SK-N-SH (cell line): ENCODE results near the gene TGOLN2. TPM values are rescaled to one million over a fixed set of nuclear protein-coding genes. Genes with fewer than 3 reads are reported as not detected.

Experiments used
- CTCF ChIA-PET: fragments of 300-600, 350-600 bp; formaldehyde crosslinking; extraction: SDS; loops from one replicate; lab custom pipeline; 2021; lab: Yijun Ruan, JAX
- POLR2A ChIA-PET: fragments of 350-600 bp; sonication (Branson Sonifier 250); formaldehyde crosslinking; extraction: SDS; loops from one replicate; lab custom pipeline; 2020; ENCODE audit warnings: antibody characterized with exemption, inconsistent platforms; lab: Yijun Ruan, JAX
- DNase-seq: peaks from one replicate; pipeline ENCODE4 v3.0.0; 2012
- H2AFZ ChIP-seq: fragments of 200-600 bp; sonication (generic); 2 replicates; pipeline ENCODE4 v1.8.1; 2016; ENCODE audit warnings: antibody characterized with exemption, mild to moderate bottlenecking, low read depth
- H3F3A ChIP-seq: fragments of 200-600 bp; sonication (generic); replicated peaks from 2 replicates; pipeline ENCODE3; 2016; ENCODE audit warnings: antibody characterized with exemption, mild to moderate bottlenecking; ENCODE audit not compliant: insufficient read depth
- H3K27ac ChIP-seq, 2 experiments: fragments of 200-500 bp in 1 of 2; fragments of 200-600 bp in 1 of 2; sonication (Bioruptor generic) in 1 of 2; sonication (generic), shearing (Covaris generic) in 1 of 2; 2 replicates each; pipeline versions ENCODE4 v1.5.1 to v1.6.1; 2014 to 2016; ENCODE audit warnings: low read depth in 2 of 2, inconsistent platforms in 1 of 2, low read length in 1 of 2, mild to moderate bottlenecking in 1 of 2, mixed read lengths in 1 of 2
- H3K27me3 ChIP-seq: fragments of 200-600 bp; sonication (generic), shearing (Covaris generic); 2 replicates; pipeline ENCODE4 v1.6.1; 2016; ENCODE audit warnings: mixed run types; ENCODE audit not compliant: insufficient read depth
- H3K36me3 ChIP-seq, 2 experiments: fragments of 200-500 bp in 1 of 2; fragments of 200-600 bp in 1 of 2; sonication (Bioruptor generic) in 1 of 2; sonication (generic) in 1 of 2; replicated peaks in 1 of 2; 2 replicates each; pipeline versions ENCODE3 to v1.5.1; 2014 to 2016; ENCODE audit warnings: low read length in 1 of 2, mild to moderate bottlenecking in 1 of 2; ENCODE audit not compliant: insufficient read depth in 2 of 2, control insufficient read depth in 1 of 2
- H3K4me1 ChIP-seq, 2 experiments: fragments of 200-500 bp in 1 of 2; fragments of 200-600 bp in 1 of 2; sonication (Bioruptor generic) in 1 of 2; sonication (generic), shearing (Covaris generic) in 1 of 2; 2 replicates each; pipeline versions ENCODE4 v1.5.1 to v1.6.1; 2014 to 2016; ENCODE audit warnings: low read depth in 1 of 2, low read length in 1 of 2, mixed run types in 1 of 2; ENCODE audit not compliant: insufficient read depth in 2 of 2, control insufficient read depth in 1 of 2
- H3K4me2 ChIP-seq: fragments of 200-600 bp; sonication (generic), shearing (Covaris generic); 2 replicates; pipeline ENCODE4 v1.6.1; 2017; ENCODE audit warnings: mixed run types
- H3K4me3 ChIP-seq, 2 experiments: fragments of 200-500 bp in 1 of 2; fragments of 200-600 bp in 1 of 2; sonication (Bioruptor generic) in 1 of 2; sonication (generic), shearing (Covaris generic) in 1 of 2; 2 replicates each; pipeline versions ENCODE4 v1.5.1 to v1.8.1; 2014 to 2016; ENCODE audit warnings: low read depth in 2 of 2, inconsistent platforms in 1 of 2, low read length in 1 of 2, mild to moderate bottlenecking in 1 of 2, mixed read lengths in 1 of 2, moderate library complexity in 1 of 2
- H3K79me2 ChIP-seq: fragments of 200-600 bp; sonication (generic); 2 replicates; pipeline ENCODE4 v1.8.1; 2017; ENCODE audit warnings: mild to moderate bottlenecking; ENCODE audit not compliant: insufficient read depth
- H3K9ac ChIP-seq: fragments of 200-600 bp; sonication (generic); 2 replicates; pipeline ENCODE4 v1.6.1; 2017; ENCODE audit warnings: mixed run types
- H3K9me2 ChIP-seq: fragments of 200-600 bp; sonication (generic); 2 replicates; pipeline ENCODE4 v1.6.1; 2017; ENCODE audit warnings: mixed run types
- H3K9me3 ChIP-seq: fragments of 200-600 bp; sonication (generic); 2 replicates; pipeline ENCODE4 v1.6.1; 2017; ENCODE audit warnings: mixed run types, mild to moderate bottlenecking, moderate library complexity
- H4K20me1 ChIP-seq: fragments of 200-600 bp; sonication (generic); 2 replicates; pipeline ENCODE4 v1.6.1; 2017; ENCODE audit warnings: mild to moderate bottlenecking, mixed run types; ENCODE audit not compliant: insufficient read depth
- ELF1 ChIP-seq: IDR thresholded peaks from 2 replicates; pipeline ENCODE4 v1.4.0; 2012
- FOXM1 ChIP-seq: IDR thresholded peaks from 2 replicates; pipeline ENCODE4 v1.4.0; 2012; ENCODE audit warnings: low read depth, mild to moderate bottlenecking
- GATA2 ChIP-seq: sonication (generic); formaldehyde crosslinking; IDR thresholded peaks from 2 replicates; pipeline ENCODE4 v1.5.0; 2020; ENCODE audit warnings: mild to moderate bottlenecking, missing genetic modification reagents
- IRF3 ChIP-seq: fragments of 150-350 bp; IDR thresholded peaks from 2 replicates; pipeline ENCODE4 v1.6.1; 2016; ENCODE audit warnings: mild to moderate bottlenecking, low read depth, low read length
- NFIC ChIP-seq: IDR thresholded peaks from 2 replicates; pipeline ENCODE4 v1.4.0; 2012; ENCODE audit warnings: borderline replicate concordance
- NRF1 ChIP-seq: IDR thresholded peaks from 2 replicates; pipeline ENCODE4 v1.6.1; 2012; ENCODE audit warnings: low read depth, mild to moderate bottlenecking, low read length
- RAD21 ChIP-seq: IDR thresholded peaks from 2 replicates; pipeline ENCODE4 v1.6.1; 2012; ENCODE audit warnings: mild to moderate bottlenecking, low read length
- RCOR1 ChIP-seq: fragments of 150-350 bp; IDR thresholded peaks from 2 replicates; pipeline ENCODE4 v1.6.1; 2017; ENCODE audit warnings: antibody characterized with exemption, low read length
- RXRA ChIP-seq: IDR thresholded peaks from 2 replicates; pipeline ENCODE4 v1.4.0; 2012; ENCODE audit warnings: low read depth, mild to moderate bottlenecking, borderline replicate concordance
- SMC3 ChIP-seq: IDR thresholded peaks from 2 replicates; pipeline ENCODE4 v1.6.1; 2012; ENCODE audit warnings: low read depth, low read length, improper control_type of control experiment
- TAF1 ChIP-seq: IDR thresholded peaks from 2 replicates; pipeline ENCODE4 v1.6.1; 2012; ENCODE audit warnings: low read depth, mild to moderate bottlenecking, low read length, moderate library complexity, borderline replicate concordance
- TCF12 ChIP-seq: IDR thresholded peaks from 2 replicates; pipeline ENCODE4 v1.4.0; 2012
- YY1 ChIP-seq: IDR thresholded peaks from 2 replicates; pipeline ENCODE4 v1.4.0; 2012; ENCODE audit warnings: low read depth, mild to moderate bottlenecking
- WGBS: methylation state at CpG from one replicate; pipeline ENCODE4 v1.1.6; 2017; ENCODE audit warnings: low lambda C conversion rate; 5-methylcytosine and 5-hydroxymethylcytosine counted together
- polyA plus RNA-seq, 3 experiments: library from polyadenylated mRNA; depleted of rRNA; stranded (reverse); fragments of >200 nt; gene quantifications; 2 replicates each; pipeline ENCODE4 v1.2.3, GENCODE V29; 2012
- TF ChIP-seq, protein P1 (sequence below): IDR thresholded peaks from 2 replicates; pipeline ENCODE4; 2012
- TF ChIP-seq, protein P2 (sequence below): fragments of 150-350 bp; IDR thresholded peaks from 2 replicates; pipeline ENCODE4 v1.6.1; 2017; ENCODE audit warnings: antibody characterized with exemption, low read length, low read depth, borderline replicate concordance

TGOLN2 gene
- polyA plus RNA-seq, 1 of the 3 experiments (the other 2 are of a cell fraction): 138 TPM

GRCh38 chr2:85326406-85327159, 1.2 kb downstream of the TGOLN2 start:
- CTCF ChIA-PET: interaction anchor here (1.0 to 1.8 kb wide), 5 partner anchors 14 to 102 kb away, joined by 3 read pairs; partner anchors contain the start of genes ELMOD3 and RETSAT
- H3K79me2 ChIP-seq: peaks cover 63% of the 10 kb centered on the region
- DNase-seq: no peak

DNA sequence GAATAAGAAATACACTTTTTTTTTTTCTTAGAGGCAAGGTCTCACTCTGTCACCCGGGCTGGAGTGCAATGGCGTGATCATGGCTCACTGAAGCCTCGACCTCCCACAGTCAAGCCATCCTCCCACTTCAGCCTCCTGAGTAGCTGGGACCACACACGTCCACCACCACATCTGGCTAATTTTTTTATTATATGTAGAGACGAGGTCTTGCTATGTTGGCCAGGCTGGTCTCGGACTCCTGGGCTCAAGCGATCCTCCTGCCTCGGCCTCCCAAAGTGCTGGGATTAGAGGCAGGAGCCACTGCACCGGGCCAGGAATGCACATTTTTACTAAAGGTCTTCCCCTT, 2.4 kb downstream of the TGOLN2 start:
- H3K9me2 ChIP-seq: no peaks in the 10 kb centered on the region
- peaks cover 9% of the 10 kb centered on the region for H3F3A ChIP-seq
- H3K36me3 ChIP-seq: peaks cover 45 to 60% of the 10 kb centered on the region in 2 experiments
- ChIA-PET CTCF (interaction anchor here (1.6 to 1.8 kb wide), 3 partner anchors 15 to 25 kb away, joined by 3 to 5 read pairs (median 3); no protein-coding TSS in a partner anchor), POLR2A (interaction anchor here (3.1 kb wide), 1 partner anchor 28 kb away, joined by 14 read pairs; the partner anchor contains the start of genes ELMOD3 and RETSAT)
- no peak overlapping the region for H2AFZ ChIP-seq
- H4K20me1 ChIP-seq: peaks cover 43% of the 10 kb centered on the region
- no peak for DNase-seq
- H3K4me1 ChIP-seq: peaks cover 7 to 24% of the 10 kb centered on the region in 2 experiments; a peak in 3 of 4 replicates
- no peaks in the 10 kb centered on the region for H3K9me3 ChIP-seq
- peak overlapping the region; percentile 73 to 95 for H3K4me3 ChIP-seq
- 54% methylated on average over 9 of the region's 9 CpGs for WGBS
- H3K9ac ChIP-seq: peak overlapping the region; percentile 85; the same call in 1 of the 2 replicates
- TF ChIP-seq NRF1 (no peak), RAD21 (no peak), YY1 (no peak), TAF1 (no peak), RXRA (no peak), TCF12 (no peak)
- H3K79me2 ChIP-seq: peaks cover 74% of the 10 kb centered on the region
- no peaks in the 10 kb centered on the region for H3K27me3 ChIP-seq
- H3K27ac ChIP-seq: no peak overlapping the region
- H3K4me2 ChIP-seq: peak overlapping the region; percentile 100

More at GRCh38 chr2:85326406-85327159, 1.2 kb downstream of the TGOLN2 start:
- Histone ChIP-seq H3F3A (peaks cover 6% of the 10 kb centered on the region), H3K9me2 (no peaks in the 10 kb centered on the region), H3K27ac (no peak overlapping the region; a peak in 2 of 4 replicates), H3K4me3 (peak overlapping the region; percentile 73 to 95), H2AFZ (no peak overlapping the region), H3K36me3 (peaks cover 33 to 49% of the 10 kb centered on the region in 2 experiments), H3K27me3 (no peaks in the 10 kb centered on the region), H3K9me3 (no peaks in the 10 kb centered on the region), H3K9ac (peak overlapping the region; percentile 85), H3K4me1 (peaks cover 7 to 24% of the 10 kb centered on the region in 2 experiments; a peak in 3 of 4 replicates), H4K20me1 (peaks cover 41% of the 10 kb centered on the region), H3K4me2 (peak overlapping the region; percentile 100)
- 14% methylated on average over 32 of the region's 32 CpGs for WGBS
- TF ChIP-seq FOXM1 (no peak), RCOR1 (no peak), ELF1 (no peak), IRF3 (no peak), RXRA (no peak), SMC3 (no peak), NFIC (no peak), YY1 (no peak), TAF1 (no peak), TCF12 (no peak), GATA2 (CRISPR knock-in tag) (no peak)
- TF ChIP-seq, protein P1, sequence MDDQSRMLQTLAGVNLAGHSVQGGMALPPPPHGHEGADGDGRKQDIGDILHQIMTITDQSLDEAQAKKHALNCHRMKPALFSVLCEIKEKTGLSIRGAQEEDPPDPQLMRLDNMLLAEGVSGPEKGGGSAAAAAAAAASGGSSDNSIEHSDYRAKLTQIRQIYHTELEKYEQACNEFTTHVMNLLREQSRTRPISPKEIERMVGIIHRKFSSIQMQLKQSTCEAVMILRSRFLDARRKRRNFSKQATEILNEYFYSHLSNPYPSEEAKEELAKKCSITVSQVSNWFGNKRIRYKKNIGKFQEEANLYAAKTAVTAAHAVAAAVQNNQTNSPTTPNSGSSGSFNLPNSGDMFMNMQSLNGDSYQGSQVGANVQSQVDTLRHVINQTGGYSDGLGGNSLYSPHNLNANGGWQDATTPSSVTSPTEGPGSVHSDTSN: no peak
- TF ChIP-seq, protein P2, sequence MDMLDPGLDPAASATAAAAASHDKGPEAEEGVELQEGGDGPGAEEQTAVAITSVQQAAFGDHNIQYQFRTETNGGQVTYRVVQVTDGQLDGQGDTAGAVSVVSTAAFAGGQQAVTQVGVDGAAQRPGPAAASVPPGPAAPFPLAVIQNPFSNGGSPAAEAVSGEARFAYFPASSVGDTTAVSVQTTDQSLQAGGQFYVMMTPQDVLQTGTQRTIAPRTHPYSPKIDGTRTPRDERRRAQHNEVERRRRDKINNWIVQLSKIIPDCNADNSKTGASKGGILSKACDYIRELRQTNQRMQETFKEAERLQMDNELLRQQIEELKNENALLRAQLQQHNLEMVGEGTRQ: no peak
- POLR2A ChIA-PET: interaction anchor here (1.1 to 3.1 kb wide), 5 partner anchors 12 to 92 kb away, joined by 3 to 14 read pairs (median 11); partner anchors contain the start of genes ELMOD3, RETSAT and SH2D6
